ENCODE data around the gene ITSN2. TPM values are rescaled to one million over a fixed set of nuclear protein-coding genes. Genes with fewer than 3 reads are reported as not detected.
"Not testable (repeated sequence)": the region's sequence is repeated elsewhere in the genome, so short reads cannot be mapped to it uniquely, and the experiment has no call there.

Gene ITSN2
- total RNA-seq, 1 experiment from 2014 or later = 19.8 TPM

DNA sequence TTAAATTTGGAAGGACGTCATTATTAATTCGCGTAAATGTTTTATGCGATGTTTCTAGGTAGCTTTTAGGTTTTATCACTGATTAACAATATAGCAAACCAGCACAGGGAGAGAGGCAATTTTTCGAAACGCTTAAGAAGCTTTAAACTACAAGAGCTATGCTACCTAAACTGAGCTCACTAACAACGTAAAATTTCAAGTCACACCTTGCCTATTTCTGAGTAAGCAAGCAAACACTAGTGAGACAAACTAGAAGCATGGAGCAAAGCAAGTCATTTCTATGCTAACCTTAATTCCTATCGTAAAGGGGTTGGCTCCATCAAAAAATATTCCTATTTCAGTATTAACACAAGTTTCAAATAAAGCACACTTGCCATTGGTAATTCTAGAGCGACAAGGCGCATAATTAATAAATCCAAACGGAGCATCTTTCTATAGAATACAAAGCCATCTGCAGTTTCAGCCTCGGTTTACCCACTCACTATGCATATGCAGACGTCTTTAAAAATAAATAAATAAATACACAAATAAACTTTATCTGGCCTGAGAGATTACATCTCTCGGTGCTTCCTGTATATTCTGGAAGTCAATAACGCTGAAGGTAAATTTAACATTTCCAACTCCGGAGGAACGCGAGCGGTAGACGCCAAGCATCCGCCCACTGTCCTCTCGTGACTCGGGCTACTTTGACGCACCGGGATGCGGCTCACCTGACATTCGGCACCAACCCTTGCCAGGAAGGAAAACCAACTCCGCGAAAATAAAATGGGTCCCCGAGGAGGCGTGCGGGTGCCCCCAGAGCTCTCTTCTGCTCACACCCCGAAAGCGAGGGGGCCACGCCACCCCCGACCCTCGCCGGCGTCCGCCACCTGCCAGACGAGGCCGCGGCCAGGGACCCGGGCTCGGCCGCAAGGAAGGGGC, 947 bp downstream of the ITSN2 start (continued):
- TF ChIP-seq, protein P1, sequence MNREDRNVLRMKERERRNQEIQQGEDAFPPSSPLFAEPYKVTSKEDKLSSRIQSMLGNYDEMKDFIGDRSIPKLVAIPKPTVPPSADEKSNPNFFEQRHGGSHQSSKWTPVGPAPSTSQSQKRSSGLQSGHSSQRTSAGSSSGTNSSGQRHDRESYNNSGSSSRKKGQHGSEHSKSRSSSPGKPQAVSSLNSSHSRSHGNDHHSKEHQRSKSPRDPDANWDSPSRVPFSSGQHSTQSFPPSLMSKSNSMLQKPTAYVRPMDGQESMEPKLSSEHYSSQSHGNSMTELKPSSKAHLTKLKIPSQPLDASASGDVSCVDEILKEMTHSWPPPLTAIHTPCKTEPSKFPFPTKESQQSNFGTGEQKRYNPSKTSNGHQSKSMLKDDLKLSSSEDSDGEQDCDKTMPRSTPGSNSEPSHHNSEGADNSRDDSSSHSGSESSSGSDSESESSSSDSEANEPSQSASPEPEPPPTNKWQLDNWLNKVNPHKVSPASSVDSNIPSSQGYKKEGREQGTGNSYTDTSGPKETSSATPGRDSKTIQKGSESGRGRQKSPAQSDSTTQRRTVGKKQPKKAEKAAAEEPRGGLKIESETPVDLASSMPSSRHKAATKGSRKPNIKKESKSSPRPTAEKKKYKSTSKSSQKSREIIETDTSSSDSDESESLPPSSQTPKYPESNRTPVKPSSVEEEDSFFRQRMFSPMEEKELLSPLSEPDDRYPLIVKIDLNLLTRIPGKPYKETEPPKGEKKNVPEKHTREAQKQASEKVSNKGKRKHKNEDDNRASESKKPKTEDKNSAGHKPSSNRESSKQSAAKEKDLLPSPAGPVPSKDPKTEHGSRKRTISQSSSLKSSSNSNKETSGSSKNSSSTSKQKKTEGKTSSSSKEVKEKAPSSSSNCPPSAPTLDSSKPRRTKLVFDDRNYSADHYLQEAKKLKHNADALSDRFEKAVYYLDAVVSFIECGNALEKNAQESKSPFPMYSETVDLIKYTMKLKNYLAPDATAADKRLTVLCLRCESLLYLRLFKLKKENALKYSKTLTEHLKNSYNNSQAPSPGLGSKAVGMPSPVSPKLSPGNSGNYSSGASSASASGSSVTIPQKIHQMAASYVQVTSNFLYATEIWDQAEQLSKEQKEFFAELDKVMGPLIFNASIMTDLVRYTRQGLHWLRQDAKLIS (CRISPR knock-in tag; IDR thresholded peaks at IDR 0.05; ENCODE audit: borderline replicate concordance) = no peak
- TF ChIP-seq NR2C2 (CRISPR knock-in tag; IDR thresholded peaks at IDR 0.05) = no peak

DNA sequence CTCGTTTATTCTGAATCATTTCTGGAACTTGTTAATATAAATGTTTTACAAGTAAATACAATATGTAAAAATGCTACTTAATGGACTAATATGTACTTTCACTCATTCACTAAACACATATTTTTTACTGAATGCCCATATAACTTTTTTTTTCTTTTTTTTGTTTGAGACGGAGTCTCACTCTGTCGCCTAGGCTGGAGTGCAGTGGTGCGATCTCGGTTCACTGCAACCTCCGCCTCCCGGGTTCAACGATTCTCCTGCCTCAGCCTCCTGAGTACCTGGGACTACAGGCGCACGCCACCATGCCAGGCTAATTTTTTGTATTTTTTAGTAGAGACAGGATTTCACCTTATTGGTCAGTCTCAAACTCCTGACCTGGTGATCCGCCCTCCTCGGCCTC, 2.6 kb downstream of the ITSN2 start:
- POLR2A ChIA-PET; DNase-seq (ENCODE audit: low spot score); H3K27ac Mint-ChIP-seq; H3K36me3 Mint-ChIP-seq; H3K4me3 Mint-ChIP-seq; CTCF ChIA-PET; ATAC-seq; H3K9me3 Mint-ChIP-seq: not testable (repeated sequence)
- Mint-ChIP-seq H3K4me1 (peaks cover 16% of the 10 kb centered on the region), H3K27me3 (ENCODE audit: low read depth) (peaks cover 24% of the 10 kb centered on the region)

GRCh38 chr2:24357115-24357514, 3.2 kb downstream of the ITSN2 start:
- H3K36me3 Mint-ChIP-seq; POLR2A ChIA-PET; CTCF ChIA-PET; H3K4me3 Mint-ChIP-seq; H3K9me3 Mint-ChIP-seq; ATAC-seq; DNase-seq (ENCODE audit: low spot score); H3K27ac Mint-ChIP-seq: not testable (repeated sequence)
- H3K27me3 Mint-ChIP-seq (ENCODE audit: low read depth) = peaks cover 19% of the 10 kb centered on the region
- H3K4me1 Mint-ChIP-seq = peaks cover 16% of the 10 kb centered on the region

GRCh38 chr2:24354957-24355356, 5.4 kb downstream of the ITSN2 start:
- no peak for TF ChIP-seq ZNF317 (CRISPR knock-in tag; IDR thresholded peaks at IDR 0.05; ENCODE audit: borderline replicate concordance, low read depth)
- no peak for TF ChIP-seq IRF1 (CRISPR knock-in tag; IDR thresholded peaks at IDR 0.05)
- no peak for TF ChIP-seq MXD4 (CRISPR knock-in tag; IDR thresholded peaks at IDR 0.05; ENCODE audit: borderline replicate concordance)
- no peak for TF ChIP-seq FOXP4 (CRISPR knock-in tag; IDR thresholded peaks at IDR 0.05)
- no peak for TF ChIP-seq PRRX2 (CRISPR knock-in tag; IDR thresholded peaks at IDR 0.05)
- TF ChIP-seq, protein P2, sequence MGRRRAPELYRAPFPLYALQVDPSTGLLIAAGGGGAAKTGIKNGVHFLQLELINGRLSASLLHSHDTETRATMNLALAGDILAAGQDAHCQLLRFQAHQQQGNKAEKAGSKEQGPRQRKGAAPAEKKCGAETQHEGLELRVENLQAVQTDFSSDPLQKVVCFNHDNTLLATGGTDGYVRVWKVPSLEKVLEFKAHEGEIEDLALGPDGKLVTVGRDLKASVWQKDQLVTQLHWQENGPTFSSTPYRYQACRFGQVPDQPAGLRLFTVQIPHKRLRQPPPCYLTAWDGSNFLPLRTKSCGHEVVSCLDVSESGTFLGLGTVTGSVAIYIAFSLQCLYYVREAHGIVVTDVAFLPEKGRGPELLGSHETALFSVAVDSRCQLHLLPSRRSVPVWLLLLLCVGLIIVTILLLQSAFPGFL (CRISPR knock-in tag; IDR thresholded peaks at IDR 0.05; ENCODE audit: borderline replicate concordance) = no peak
- no peak for TF ChIP-seq IRF2 (CRISPR knock-in tag; IDR thresholded peaks at IDR 0.05; ENCODE audit: borderline replicate concordance, low read depth)
- TF ChIP-seq JUN (CRISPR knock-in tag; IDR thresholded peaks at IDR 0.05) = no peak
- peaks cover 10% of the 10 kb centered on the region for H3K4me1 Mint-ChIP-seq
- peaks cover 3% of the 10 kb centered on the region; the same call in 1 of the 2 replicates for H3K36me3 Mint-ChIP-seq
- no peak overlapping the region for H3K4me3 Mint-ChIP-seq
- peaks cover 10% of the 10 kb centered on the region for H3K27me3 Mint-ChIP-seq (ENCODE audit: low read depth)
- ChIA-PET CTCF (no interaction called here), POLR2A (no interaction called here)
- H3K27ac Mint-ChIP-seq = no peak overlapping the region
- DNase-seq (ENCODE audit: low spot score) (no peak), ATAC-seq (no peak)
- H3K9me3 Mint-ChIP-seq = peaks cover 4% of the 10 kb centered on the region

Data from WTC11 (cell line).